GM23248 (cell line): Measurements from ENCODE around the gene CT47A1.

Experiments
- EZH2 ChIP-seq: fragments of 200-600 bp; sonication (generic); IDR thresholded peaks from 2 replicates; pipeline ENCODE4 v1.6.1; 2018; ENCODE audit warnings: antibody characterized with exemption, mild to moderate bottlenecking; ENCODE audit not compliant: insufficient read depth, poor library complexity, severe bottlenecking
- EZH2phosphoT487 ChIP-seq: fragments of 200-600 bp; sonication (generic); IDR thresholded peaks from 2 replicates; pipeline ENCODE4 v1.6.1; 2018; ENCODE audit warnings: antibody characterized with exemption, moderate library complexity, mild to moderate bottlenecking, low read depth; ENCODE audit not compliant: insufficient read depth

DNA sequence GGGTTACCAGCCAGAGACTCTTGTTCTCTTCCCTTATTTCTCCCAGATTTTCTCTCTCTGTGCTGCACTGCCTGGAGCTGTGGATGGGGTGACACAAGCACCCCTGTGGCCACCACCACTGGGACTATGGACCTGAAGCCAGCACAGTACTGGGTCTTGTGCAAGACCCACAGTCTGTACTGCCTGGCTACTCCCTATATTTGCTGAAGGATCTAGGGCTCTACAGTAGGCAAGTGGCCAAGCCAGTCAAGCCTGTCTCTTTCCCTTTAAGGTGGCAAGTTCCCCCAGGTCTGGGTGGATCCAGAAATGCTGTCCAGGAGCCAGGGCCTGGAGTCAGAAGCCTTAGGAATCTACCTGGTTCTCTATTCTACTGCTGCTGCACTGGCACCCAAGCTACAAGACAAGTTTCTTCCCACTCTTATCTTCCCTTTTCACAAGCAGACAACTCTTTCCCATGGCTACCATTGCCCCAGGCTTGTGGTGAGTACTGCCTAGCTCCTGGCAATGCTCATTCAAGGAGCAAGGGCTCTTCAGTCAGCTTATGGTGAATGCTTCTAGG is 28.4 kb upstream of the CT47A1 start:
- TF ChIP-seq EZH2phosphoT487: no peak
- TF ChIP-seq EZH2: no peak
